Testis (tissue), 2 donors: Measurements from ENCODE around the gene ERBB4.

Source experiments
- CTCF ChIP-seq, 3 experiments: fragments of 450-650 bp in 2 of 3; fragments of 200-600 bp in 1 of 3; sonication (generic) in 1 of 3; IDR thresholded peaks; one replicate each; pipeline ENCODE4 v1.5.1; 2016 to 2019; ENCODE audit warnings: antibody characterized with exemption in 3 of 3, mild to moderate bottlenecking in 2 of 3, moderate library complexity in 1 of 3
- POLR2A ChIP-seq: fragments of 450-650 bp; IDR thresholded peaks from one replicate; pipeline ENCODE4 v1.6.1; 2017; ENCODE audit warnings: antibody characterized with exemption, mild to moderate bottlenecking, moderate library complexity

GRCh38 chr2:211368467-211368866 is 1170.1 kb downstream of the ERBB4 start:
- TF ChIP-seq CTCF (IDR thresholded peaks at IDR 0.05) (no peak), POLR2A (no peak)
